Nephron (organoid): ENCODE data around the gene ZFC3H1.
A peak's percentile ranks its signal among the peaks of the same experiment; 100 is the strongest.

ENCODE experiments used
- H3K27ac Mint-ChIP-seq, 3 experiments: 2 replicates each; pipeline ENCODE4 v1.8.0; 2020; ENCODE audit warnings: mixed read lengths in 3 of 3, mild to moderate bottlenecking in 2 of 3, moderate library complexity in 1 of 3
- H3K27me3 Mint-ChIP-seq: 2 replicates; pipeline ENCODE4 v1.8.0; 2021; ENCODE audit warnings: low read depth, mild to moderate bottlenecking, moderate library complexity, mixed read lengths
- H3K36me3 Mint-ChIP-seq: 2 replicates; pipeline ENCODE4 v1.8.0; 2020; ENCODE audit warnings: low read depth, mixed read lengths
- H3K4me1 Mint-ChIP-seq: 2 replicates; pipeline ENCODE4 v1.8.0; 2020; ENCODE audit warnings: mixed read lengths
- H3K4me3 Mint-ChIP-seq, 3 experiments: 2 replicates each; pipeline ENCODE4 v1.8.0; 2020; ENCODE audit warnings: mild to moderate bottlenecking in 3 of 3, mixed read lengths in 3 of 3, moderate library complexity in 2 of 3
- H3K9me3 Mint-ChIP-seq: 2 replicates; pipeline ENCODE4 v1.8.0; 2020; ENCODE audit warnings: mixed read lengths
- CTCF ChIP-seq, 3 experiments: fragments of 200-600 bp; sonication (generic); IDR thresholded peaks; one replicate each; pipeline ENCODE4 v1.5.0; 2021; ENCODE audit warnings: antibody characterized with exemption in 3 of 3; ENCODE audit not compliant: unreplicated experiment in 3 of 3

ZFC3H1 gene

GRCh38 chr12:71639341-71639760, 24.3 kb downstream of the ZFC3H1 start:
- no peak for TF ChIP-seq CTCF (IDR thresholded peaks at IDR 0.05; ENCODE audit: unreplicated experiment in 3 of 3)
- Mint-ChIP-seq H3K27ac (no peak overlapping the region), H3K27me3 (no peaks in the 10 kb centered on the region), H3K4me3 (no peak overlapping the region), H3K36me3 (peaks cover 73% of the 10 kb centered on the region), H3K9me3 (no peaks in the 10 kb centered on the region), H3K4me1 (no peaks in the 10 kb centered on the region)

- no peak overlapping the region for H3K4me3 Mint-ChIP-seq
- no peak overlapping the region for H3K27ac Mint-ChIP-seq
- peaks cover 73% of the 10 kb centered on the region for H3K36me3 Mint-ChIP-seq
- no peaks in the 10 kb centered on the region for H3K27me3 Mint-ChIP-seq
- H3K9me3 Mint-ChIP-seq, result no peaks in the 10 kb centered on the region
- no peak for TF ChIP-seq CTCF (IDR thresholded peaks at IDR 0.05; ENCODE audit: unreplicated experiment in 3 of 3)
- no peaks in the 10 kb centered on the region for H3K4me1 Mint-ChIP-seq
Measured at GRCh38 chr12:71638499-71638898, 25.1 kb downstream of the ZFC3H1 start.

GRCh38 chr12:71636704-71637115, 26.9 kb downstream of the ZFC3H1 start:
- peak overlapping the region in 1 of 3 experiments; percentile 14 for H3K27ac Mint-ChIP-seq
- H3K36me3 Mint-ChIP-seq, result peaks cover 73% of the 10 kb centered on the region
- TF ChIP-seq CTCF (IDR thresholded peaks at IDR 0.05; ENCODE audit: unreplicated experiment in 3 of 3), result peak; percentile 69 to 74 (median 73)
- H3K27me3 Mint-ChIP-seq, result no peaks in the 10 kb centered on the region
- no peak overlapping the region for H3K4me3 Mint-ChIP-seq
- no peaks in the 10 kb centered on the region for H3K9me3 Mint-ChIP-seq
- no peaks in the 10 kb centered on the region for H3K4me1 Mint-ChIP-seq

GRCh38 chr12:71627438-71628002, 36.1 kb downstream of the ZFC3H1 start:
- peaks cover 4% of the 10 kb centered on the region for H3K4me1 Mint-ChIP-seq
- no peaks in the 10 kb centered on the region for H3K9me3 Mint-ChIP-seq
- no peak overlapping the region for H3K4me3 Mint-ChIP-seq
- no peaks in the 10 kb centered on the region for H3K27me3 Mint-ChIP-seq
- H3K27ac Mint-ChIP-seq, result peak overlapping the region in 2 of 3 experiments; percentile 29 to 52
- H3K36me3 Mint-ChIP-seq, result peaks cover 66% of the 10 kb centered on the region
- TF ChIP-seq CTCF (IDR thresholded peaks at IDR 0.05; ENCODE audit: unreplicated experiment in 3 of 3), result no peak

GRCh38 chr12:71626768-71627167, 36.9 kb downstream of the ZFC3H1 start:
- H3K27me3 Mint-ChIP-seq, result no peaks in the 10 kb centered on the region
- peak overlapping the region in 2 of 3 experiments; percentile 40 to 77 for H3K27ac Mint-ChIP-seq
- H3K4me3 Mint-ChIP-seq, result no peak overlapping the region
- peaks cover 66% of the 10 kb centered on the region for H3K36me3 Mint-ChIP-seq
- TF ChIP-seq CTCF (IDR thresholded peaks at IDR 0.05; ENCODE audit: unreplicated experiment in 3 of 3), result no peak
- H3K4me1 Mint-ChIP-seq, result peaks cover 4% of the 10 kb centered on the region
- H3K9me3 Mint-ChIP-seq, result no peaks in the 10 kb centered on the region

- Mint-ChIP-seq H3K4me3 (no peak overlapping the region), H3K27ac (peak overlapping the region in 1 of 3 experiments; percentile 77), H3K27me3 (no peaks in the 10 kb centered on the region), H3K9me3 (no peaks in the 10 kb centered on the region), H3K4me1 (peaks cover 4% of the 10 kb centered on the region), H3K36me3 (peaks cover 71% of the 10 kb centered on the region)
- TF ChIP-seq CTCF (IDR thresholded peaks at IDR 0.05; ENCODE audit: unreplicated experiment in 3 of 3), result no peak
Measured at GRCh38 chr12:71626098-71626497, 37.5 kb downstream of the ZFC3H1 start.
